ENCODE measurements around the gene COX7A1. TPM values are rescaled to one million over a fixed set of nuclear protein-coding genes. Genes with fewer than 3 reads are reported as not detected.

The COX7A1 gene
- total RNA-seq, 2 experiments from 2014 or later, result not detected

DNA sequence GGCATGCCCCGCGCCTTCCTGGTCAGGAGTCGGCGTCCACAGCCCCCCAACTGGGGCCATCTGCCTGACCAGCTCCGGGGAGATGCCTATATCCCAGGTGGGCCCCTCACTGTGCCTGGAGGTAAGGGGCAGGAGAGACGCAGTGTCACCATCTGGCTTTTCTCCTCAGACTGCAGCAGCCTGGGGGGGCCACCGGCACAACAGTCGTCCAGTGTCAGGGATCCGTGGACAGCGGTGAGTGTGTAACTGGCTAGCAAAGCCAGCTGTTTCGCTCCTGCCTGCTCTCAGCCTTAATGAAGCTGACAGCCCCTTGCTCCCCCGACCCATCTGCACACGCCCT, 41.1 kb downstream of the COX7A1 start:
- H3K36me3 ChIP-seq (ENCODE audit: insufficient read depth, low read length), result peaks cover 34% of the 10 kb centered on the region
- no peak overlapping the region for H2AFZ ChIP-seq (ENCODE audit: low read length)
- H3K4me3 ChIP-seq (ENCODE audit: low read depth, low read length, poor library complexity, severe bottlenecking), result no peak overlapping the region
- no peaks in the 10 kb centered on the region for H4K20me1 ChIP-seq (ENCODE audit: insufficient read depth, low read length)
- H3K79me2 ChIP-seq (ENCODE audit: insufficient read depth, low read depth, low read length), result peaks cover 11% of the 10 kb centered on the region; the same call in 1 of the 2 replicates
- BruUV-seq (replicated peaks), result no TSS peak
- POLR2A ChIA-PET, result no interaction called here
- peaks cover 20% of the 10 kb centered on the region for H3K4me1 ChIP-seq (ENCODE audit: insufficient read depth, low read length, poor library complexity, severe bottlenecking)
- DNase-seq (ENCODE audit: low spot score), result no peak
- CTCF ChIA-PET (ENCODE audit: unreplicated experiment), result no interaction called here
- no peak overlapping the region for H3K27ac ChIP-seq (ENCODE audit: low read depth, low read length, poor library complexity, severe bottlenecking)
- no peak for TF ChIP-seq EZH2phosphoT487 (IDR thresholded peaks at IDR 0.05; ENCODE audit: borderline replicate concordance, low read depth, low read length)
- TF ChIP-seq CTCF (conservative IDR thresholded peaks at IDR 0.05; ENCODE audit: low read length), result no peak
- H3K4me2 ChIP-seq (ENCODE audit: low read length), result no peak overlapping the region
- no peaks in the 10 kb centered on the region for H3K9me3 ChIP-seq (ENCODE audit: low read length)
- no peaks in the 10 kb centered on the region for H3K9me2 ChIP-seq (ENCODE audit: insufficient read depth, low read length)
- intact Hi-C loops (cut with micrococcal nuclease; ENCODE audit: unreplicated experiment), result no loop called here

DNA sequence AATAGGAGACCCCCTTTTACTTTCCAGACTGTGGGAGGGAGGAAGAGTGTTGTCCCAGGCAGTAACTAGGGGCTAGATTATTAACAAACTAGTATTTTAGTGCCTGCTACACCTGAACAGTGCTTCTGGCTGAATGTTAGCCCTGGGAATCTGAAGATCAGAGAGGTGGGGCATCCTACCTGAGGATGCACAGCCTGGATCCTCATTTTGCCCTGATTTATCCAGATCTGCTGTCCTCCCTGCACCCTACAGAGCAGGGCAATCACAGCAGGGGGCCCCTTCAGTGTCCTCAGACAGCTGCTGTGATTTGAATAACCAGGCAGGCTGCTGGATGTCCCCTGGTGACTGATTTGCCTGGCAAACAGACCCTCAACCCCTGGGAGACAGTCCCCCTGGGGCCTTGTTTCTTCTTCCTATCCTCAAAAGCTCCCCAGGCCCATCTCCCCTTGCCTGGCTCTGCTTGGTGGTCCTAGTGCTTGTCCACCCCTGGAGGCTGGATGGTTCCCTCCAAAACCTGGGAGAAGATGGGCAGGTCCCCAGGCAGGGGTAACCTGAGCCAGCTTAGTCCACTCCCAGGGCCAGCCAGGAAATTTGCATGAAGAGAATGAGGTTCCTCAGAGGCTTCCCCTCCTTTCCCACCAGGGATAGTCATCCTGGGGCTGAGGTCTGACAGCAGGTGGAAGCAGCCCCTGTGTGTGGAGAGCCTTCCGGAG, 41.6 kb downstream of the COX7A1 start, which contains the start of gene OVOL3:
TSS of gene OVOL3 (plus strand) at position 657 of the 713 bp plus-strand sequence. CDS start 60 bp downstream, outside the sequence.
- ChIA-PET CTCF (ENCODE audit: unreplicated experiment) (no interaction called here), POLR2A (no interaction called here)
- no peaks in the 10 kb centered on the region for H3K9me3 ChIP-seq (ENCODE audit: low read length)
- H3K9me2 ChIP-seq (ENCODE audit: insufficient read depth, low read length), result no peaks in the 10 kb centered on the region
- intact Hi-C loops (cut with micrococcal nuclease; ENCODE audit: unreplicated experiment), result no loop called here
- no peak within 1 kb of the TSS for H3K27ac ChIP-seq (ENCODE audit: low read depth, low read length, poor library complexity, severe bottlenecking)
- peak; percentile 9 for DNase-seq (ENCODE audit: low spot score)
- H3K4me1 ChIP-seq (ENCODE audit: insufficient read depth, low read length, poor library complexity, severe bottlenecking), result peaks cover 19% of the 10 kb centered on the region
- H3K36me3 ChIP-seq (ENCODE audit: insufficient read depth, low read length), result peaks cover 39% of the 10 kb centered on the region
- H3K4me2 ChIP-seq (ENCODE audit: low read length), result peak within 1 kb of the TSS; percentile 25; the same call in 1 of the 2 replicates
- H2AFZ ChIP-seq (ENCODE audit: low read length), result no peak within 1 kb of the TSS
- TF ChIP-seq CTCF (conservative IDR thresholded peaks at IDR 0.05; ENCODE audit: low read length) (no peak), EZH2phosphoT487 (IDR thresholded peaks at IDR 0.05; ENCODE audit: borderline replicate concordance, low read depth, low read length) (no peak)
- BruUV-seq (replicated peaks), result no TSS peak
- H3K79me2 ChIP-seq (ENCODE audit: insufficient read depth, low read depth, low read length), result peaks cover 9% of the 10 kb centered on the region; the same call in 1 of the 2 replicates
- no peak within 1 kb of the TSS for H3K4me3 ChIP-seq (ENCODE audit: low read depth, low read length, poor library complexity, severe bottlenecking)
- H4K20me1 ChIP-seq (ENCODE audit: insufficient read depth, low read length), result no peaks in the 10 kb centered on the region

DNA sequence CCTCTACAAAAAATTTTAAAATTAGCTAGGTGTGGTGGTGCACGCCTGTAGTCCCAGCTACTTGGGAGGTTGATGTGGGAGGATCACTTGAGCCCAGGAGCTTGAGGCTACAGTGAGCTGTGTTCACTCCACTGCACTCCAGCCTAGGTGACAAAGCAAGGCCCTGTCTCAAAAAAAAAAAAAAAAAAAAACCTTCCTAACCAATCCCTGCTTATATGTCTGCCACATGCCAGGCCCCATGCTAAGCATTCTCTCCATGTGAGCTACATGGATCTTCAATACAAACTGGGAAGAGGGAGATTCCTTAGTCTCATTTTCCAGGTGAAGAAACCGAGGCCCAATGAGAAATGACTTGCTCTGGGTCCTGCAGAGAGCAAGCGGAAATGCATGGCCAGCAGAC, 43.6 kb downstream of the COX7A1 start:
- no peak overlapping the region for H2AFZ ChIP-seq (ENCODE audit: low read length)
- no peak for TF ChIP-seq EZH2phosphoT487 (IDR thresholded peaks at IDR 0.05; ENCODE audit: borderline replicate concordance, low read depth, low read length)
- TF ChIP-seq CTCF (conservative IDR thresholded peaks at IDR 0.05; ENCODE audit: low read length), result no peak
- POLR2A ChIA-PET, result interaction anchor here (0.6 kb wide), 1 partner anchor 140 kb away, joined by 3 read pairs; no protein-coding TSS in a partner anchor
- H3K27ac ChIP-seq (ENCODE audit: low read depth, low read length, poor library complexity, severe bottlenecking), result no peak overlapping the region
- intact Hi-C loops (cut with micrococcal nuclease; ENCODE audit: unreplicated experiment), result no loop called here
- H3K9me3 ChIP-seq (ENCODE audit: low read length), result no peaks in the 10 kb centered on the region
- H4K20me1 ChIP-seq (ENCODE audit: insufficient read depth, low read length), result no peaks in the 10 kb centered on the region
- H3K79me2 ChIP-seq (ENCODE audit: insufficient read depth, low read depth, low read length), result peaks cover 2% of the 10 kb centered on the region; the same call in 1 of the 2 replicates
- H3K36me3 ChIP-seq (ENCODE audit: insufficient read depth, low read length), result peaks cover 59% of the 10 kb centered on the region
- no peak for DNase-seq (ENCODE audit: low spot score)
- H3K4me3 ChIP-seq (ENCODE audit: low read depth, low read length, poor library complexity, severe bottlenecking), result no peak overlapping the region
- peaks cover 16% of the 10 kb centered on the region for H3K4me1 ChIP-seq (ENCODE audit: insufficient read depth, low read length, poor library complexity, severe bottlenecking)
- no peak overlapping the region for H3K4me2 ChIP-seq (ENCODE audit: low read length)
- CTCF ChIA-PET (ENCODE audit: unreplicated experiment), result no interaction called here
- no peaks in the 10 kb centered on the region for H3K9me2 ChIP-seq (ENCODE audit: insufficient read depth, low read length)
- no TSS peak for BruUV-seq (replicated peaks)

Data from OCI-LY7 (cell line).